ENCODE measurements around the gene WDFY4. TPM values are rescaled to one million over a fixed set of nuclear protein-coding genes. Genes with fewer than 3 reads are reported as not detected.

The WDFY4 gene
- polyA plus RNA-seq, 1 donor from 2014 or later: not detected

DNA sequence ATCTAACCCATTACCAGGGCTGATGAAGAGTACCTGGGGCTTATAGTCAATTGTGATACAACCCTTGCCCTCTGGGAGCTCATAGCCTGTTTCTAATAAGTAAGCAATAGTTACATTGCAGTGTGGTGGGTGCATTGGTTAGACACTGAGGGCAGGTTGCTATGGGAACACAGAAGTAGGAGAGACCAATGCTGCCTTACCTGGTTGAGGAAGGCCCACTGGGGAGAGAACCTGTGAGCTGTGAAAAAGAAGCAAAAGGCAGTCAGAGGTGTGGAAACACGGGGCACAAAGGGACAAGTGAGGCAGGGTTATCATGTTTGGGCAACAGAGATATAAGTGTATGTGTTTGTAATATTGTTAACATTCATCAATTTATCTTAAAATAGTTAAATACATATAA is 51.9 kb downstream of the WDFY4 start:
- no peak overlapping the region for H2AFZ ChIP-seq (ENCODE audit: low read depth, low read length)
- H3K9me2 ChIP-seq (ENCODE audit: insufficient read depth, low read length): no peaks in the 10 kb centered on the region
- no peak for TF ChIP-seq RAD21 (conservative IDR thresholded peaks at IDR 0.05)
- TF ChIP-seq EZH2 (IDR thresholded peaks at IDR 0.05; ENCODE audit: borderline replicate concordance, insufficient read depth, low read length, poor library complexity, severe bottlenecking): no peak
- TF ChIP-seq TAF1 (IDR thresholded peaks at IDR 0.05; ENCODE audit: low read depth): no peak
- TF ChIP-seq EP300 (conservative IDR thresholded peaks at IDR 0.05; ENCODE audit: poor library complexity, severe bottlenecking): no peak
- TF ChIP-seq SMC3 (conservative IDR thresholded peaks at IDR 0.05; ENCODE audit: poor library complexity): no peak
- TF ChIP-seq, protein P1, sequence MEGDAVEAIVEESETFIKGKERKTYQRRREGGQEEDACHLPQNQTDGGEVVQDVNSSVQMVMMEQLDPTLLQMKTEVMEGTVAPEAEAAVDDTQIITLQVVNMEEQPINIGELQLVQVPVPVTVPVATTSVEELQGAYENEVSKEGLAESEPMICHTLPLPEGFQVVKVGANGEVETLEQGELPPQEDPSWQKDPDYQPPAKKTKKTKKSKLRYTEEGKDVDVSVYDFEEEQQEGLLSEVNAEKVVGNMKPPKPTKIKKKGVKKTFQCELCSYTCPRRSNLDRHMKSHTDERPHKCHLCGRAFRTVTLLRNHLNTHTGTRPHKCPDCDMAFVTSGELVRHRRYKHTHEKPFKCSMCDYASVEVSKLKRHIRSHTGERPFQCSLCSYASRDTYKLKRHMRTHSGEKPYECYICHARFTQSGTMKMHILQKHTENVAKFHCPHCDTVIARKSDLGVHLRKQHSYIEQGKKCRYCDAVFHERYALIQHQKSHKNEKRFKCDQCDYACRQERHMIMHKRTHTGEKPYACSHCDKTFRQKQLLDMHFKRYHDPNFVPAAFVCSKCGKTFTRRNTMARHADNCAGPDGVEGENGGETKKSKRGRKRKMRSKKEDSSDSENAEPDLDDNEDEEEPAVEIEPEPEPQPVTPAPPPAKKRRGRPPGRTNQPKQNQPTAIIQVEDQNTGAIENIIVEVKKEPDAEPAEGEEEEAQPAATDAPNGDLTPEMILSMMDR (IDR thresholded peaks at IDR 0.05; ENCODE audit: poor library complexity, severe bottlenecking): no peak
- TF ChIP-seq, protein P2, sequence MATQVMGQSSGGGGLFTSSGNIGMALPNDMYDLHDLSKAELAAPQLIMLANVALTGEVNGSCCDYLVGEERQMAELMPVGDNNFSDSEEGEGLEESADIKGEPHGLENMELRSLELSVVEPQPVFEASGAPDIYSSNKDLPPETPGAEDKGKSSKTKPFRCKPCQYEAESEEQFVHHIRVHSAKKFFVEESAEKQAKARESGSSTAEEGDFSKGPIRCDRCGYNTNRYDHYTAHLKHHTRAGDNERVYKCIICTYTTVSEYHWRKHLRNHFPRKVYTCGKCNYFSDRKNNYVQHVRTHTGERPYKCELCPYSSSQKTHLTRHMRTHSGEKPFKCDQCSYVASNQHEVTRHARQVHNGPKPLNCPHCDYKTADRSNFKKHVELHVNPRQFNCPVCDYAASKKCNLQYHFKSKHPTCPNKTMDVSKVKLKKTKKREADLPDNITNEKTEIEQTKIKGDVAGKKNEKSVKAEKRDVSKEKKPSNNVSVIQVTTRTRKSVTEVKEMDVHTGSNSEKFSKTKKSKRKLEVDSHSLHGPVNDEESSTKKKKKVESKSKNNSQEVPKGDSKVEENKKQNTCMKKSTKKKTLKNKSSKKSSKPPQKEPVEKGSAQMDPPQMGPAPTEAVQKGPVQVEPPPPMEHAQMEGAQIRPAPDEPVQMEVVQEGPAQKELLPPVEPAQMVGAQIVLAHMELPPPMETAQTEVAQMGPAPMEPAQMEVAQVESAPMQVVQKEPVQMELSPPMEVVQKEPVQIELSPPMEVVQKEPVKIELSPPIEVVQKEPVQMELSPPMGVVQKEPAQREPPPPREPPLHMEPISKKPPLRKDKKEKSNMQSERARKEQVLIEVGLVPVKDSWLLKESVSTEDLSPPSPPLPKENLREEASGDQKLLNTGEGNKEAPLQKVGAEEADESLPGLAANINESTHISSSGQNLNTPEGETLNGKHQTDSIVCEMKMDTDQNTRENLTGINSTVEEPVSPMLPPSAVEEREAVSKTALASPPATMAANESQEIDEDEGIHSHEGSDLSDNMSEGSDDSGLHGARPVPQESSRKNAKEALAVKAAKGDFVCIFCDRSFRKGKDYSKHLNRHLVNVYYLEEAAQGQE (IDR thresholded peaks at IDR 0.05; ENCODE audit: borderline replicate concordance): no peak
- no peak for TF ChIP-seq MXI1 (conservative IDR thresholded peaks at IDR 0.05; ENCODE audit: poor library complexity, severe bottlenecking)
- TF ChIP-seq POLR2AphosphoS5 (IDR thresholded peaks at IDR 0.05): no peak
- no peak overlapping the region for H3K4me3 ChIP-seq (ENCODE audit: low read length)
- no peaks in the 10 kb centered on the region for H3F3A ChIP-seq (ENCODE audit: insufficient read depth, low read length, poor library complexity, severe bottlenecking)
- no peaks in the 10 kb centered on the region for H3K36me3 ChIP-seq (ENCODE audit: insufficient read depth, low read length)
- no peaks in the 10 kb centered on the region for H3K79me2 ChIP-seq (replicated peaks; ENCODE audit: insufficient read depth, low read length)
- H3K4me2 ChIP-seq (ENCODE audit: low read length): no peak overlapping the region
- no peaks in the 10 kb centered on the region for H3K9me3 ChIP-seq (ENCODE audit: low read length)
- H3K27me3 ChIP-seq (ENCODE audit: insufficient read depth, low read depth, low read length): no peaks in the 10 kb centered on the region
- no peaks in the 10 kb centered on the region for H4K20me1 ChIP-seq (ENCODE audit: insufficient read depth)
- no peak overlapping the region for H3K27ac ChIP-seq (ENCODE audit: low read length)
- no peak overlapping the region for H3K9ac ChIP-seq (ENCODE audit: low read length)

DNA sequence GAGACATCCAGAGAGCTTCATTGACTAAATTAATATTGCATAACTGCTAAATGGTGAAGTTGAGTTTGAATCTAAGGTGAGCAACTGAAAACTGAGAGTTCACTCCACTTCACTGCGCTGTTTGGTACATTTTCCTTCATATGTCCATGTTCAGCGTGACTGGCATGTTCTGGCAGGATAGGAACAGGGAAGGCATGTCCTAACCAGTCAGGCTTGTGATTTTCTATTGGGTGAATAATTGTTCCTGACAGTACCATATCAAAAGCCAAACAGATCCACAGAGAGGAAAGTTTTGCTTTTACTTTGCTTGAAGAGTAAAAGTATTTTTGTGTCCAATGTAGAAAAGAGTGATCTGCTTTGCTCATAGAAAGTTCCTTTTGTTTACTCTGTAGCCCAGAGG is 53.2 kb downstream of the WDFY4 start:
- H3K36me3 ChIP-seq (ENCODE audit: insufficient read depth, low read length): no peaks in the 10 kb centered on the region
- H3K9me3 ChIP-seq (ENCODE audit: low read length): no peaks in the 10 kb centered on the region
- no peaks in the 10 kb centered on the region for H3K9me2 ChIP-seq (ENCODE audit: insufficient read depth, low read length)
- TF ChIP-seq, protein P1 (IDR thresholded peaks at IDR 0.05; ENCODE audit: poor library complexity, severe bottlenecking): no peak
- TF ChIP-seq POLR2AphosphoS5 (IDR thresholded peaks at IDR 0.05): no peak
- TF ChIP-seq EP300 (conservative IDR thresholded peaks at IDR 0.05; ENCODE audit: poor library complexity, severe bottlenecking): no peak
- TF ChIP-seq RAD21 (conservative IDR thresholded peaks at IDR 0.05): no peak
- TF ChIP-seq, protein P2 (IDR thresholded peaks at IDR 0.05; ENCODE audit: borderline replicate concordance): no peak
- no peak for TF ChIP-seq TAF1 (IDR thresholded peaks at IDR 0.05; ENCODE audit: low read depth)
- TF ChIP-seq EZH2 (IDR thresholded peaks at IDR 0.05; ENCODE audit: borderline replicate concordance, insufficient read depth, low read length, poor library complexity, severe bottlenecking): no peak
- TF ChIP-seq SMC3 (conservative IDR thresholded peaks at IDR 0.05; ENCODE audit: poor library complexity): no peak
- no peak for TF ChIP-seq MXI1 (conservative IDR thresholded peaks at IDR 0.05; ENCODE audit: poor library complexity, severe bottlenecking)
- H3K4me2 ChIP-seq (ENCODE audit: low read length): no peak overlapping the region
- H2AFZ ChIP-seq (ENCODE audit: low read depth, low read length): no peak overlapping the region
- H3K27ac ChIP-seq (ENCODE audit: low read length): no peak overlapping the region
- H3K79me2 ChIP-seq (replicated peaks; ENCODE audit: insufficient read depth, low read length): no peaks in the 10 kb centered on the region
- no peaks in the 10 kb centered on the region for H3F3A ChIP-seq (ENCODE audit: insufficient read depth, low read length, poor library complexity, severe bottlenecking)
- no peak overlapping the region for H3K4me3 ChIP-seq (ENCODE audit: low read length)
- no peak overlapping the region for H3K9ac ChIP-seq (ENCODE audit: low read length)
- no peaks in the 10 kb centered on the region for H4K20me1 ChIP-seq (ENCODE audit: insufficient read depth)
- H3K27me3 ChIP-seq (ENCODE audit: insufficient read depth, low read depth, low read length): no peaks in the 10 kb centered on the region
